ENCODE measurements around the gene NOD2. TPM values are rescaled to one million over a fixed set of nuclear protein-coding genes. Genes with fewer than 3 reads are reported as not detected.

The NOD2 gene
- total RNA-seq, 1 experiment from 2014 or later: not detected

GRCh38 chr16:50761267-50761666 is 67.9 kb downstream of the NOD2 start:
- ChIA-PET CTCF (no interaction called here), POLR2A (no interaction called here)

GRCh38 chr16:50762241-50762640 is 68.8 kb downstream of the NOD2 start:
- no peak overlapping the region for H3K4me3 ChIP-seq (ENCODE audit: low read depth in 2 of 2, low read length in 2 of 2)
- ATAC-seq (no peak), DNase-seq (ENCODE audit: low read depth, low spot score) (no peak)
- CTCF ChIA-PET: no interaction called here
- H3K27me3 ChIP-seq (ENCODE audit: control insufficient read depth, insufficient read depth, low read length): no peaks in the 10 kb centered on the region
- in situ Hi-C loops (cut with HindIII; ENCODE audit: low pct_unique_long_range_greater_than_20kb, low sequenced_read_pairs) (no loop called here), intact Hi-C loops (cut with micrococcal nuclease; ENCODE audit: unreplicated experiment) (no loop called here)
- no peaks in the 10 kb centered on the region for H3K36me3 ChIP-seq (ENCODE audit: control insufficient read depth, insufficient read depth, low read length)
- H3K4me1 ChIP-seq (ENCODE audit: control insufficient read depth, insufficient read depth, low read length): no peaks in the 10 kb centered on the region
- POLR2A ChIA-PET: no interaction called here
- no peak overlapping the region for H3K27ac ChIP-seq (ENCODE audit: low read length)
- BruUV-seq (replicated peaks): no TSS peak
- TF ChIP-seq SIN3A (IDR thresholded peaks at IDR 0.05; ENCODE audit: borderline replicate concordance, insufficient read depth, low read depth, low read length) (no peak), TCF7L2 (IDR thresholded peaks at IDR 0.05; ENCODE audit: low read depth, low read length) (no peak), CTCF (IDR thresholded peaks at IDR 0.05) (no peak), POLR2AphosphoS5 (IDR thresholded peaks at IDR 0.05; ENCODE audit: low read depth, low read length) (no peak), REST (IDR thresholded peaks at IDR 0.05; ENCODE audit: insufficient read depth in 1 of 2, low read depth in 2 of 2, low read length in 1 of 2) (no peak)
- H3K9me3 ChIP-seq (ENCODE audit: control insufficient read depth, insufficient read depth, low read depth, low read length): no peaks in the 10 kb centered on the region

More at GRCh38 chr16:50761267-50761666, 67.9 kb downstream of the NOD2 start:
- DNase-seq (ENCODE audit: low read depth, low spot score) (no peak), ATAC-seq (no peak)
- intact Hi-C loops (cut with micrococcal nuclease; ENCODE audit: unreplicated experiment): no loop called here
- Histone ChIP-seq H3K36me3 (ENCODE audit: control insufficient read depth, insufficient read depth, low read length) (no peaks in the 10 kb centered on the region), H3K27ac (ENCODE audit: low read length) (no peak overlapping the region), H3K4me1 (ENCODE audit: control insufficient read depth, insufficient read depth, low read length) (no peaks in the 10 kb centered on the region), H3K27me3 (ENCODE audit: control insufficient read depth, insufficient read depth, low read length) (no peaks in the 10 kb centered on the region), H3K4me3 (ENCODE audit: low read depth in 2 of 2, low read length in 2 of 2) (no peak overlapping the region), H3K9me3 (ENCODE audit: control insufficient read depth, insufficient read depth, low read depth, low read length) (no peaks in the 10 kb centered on the region)
- no peak for TF ChIP-seq CTCF (IDR thresholded peaks at IDR 0.05)
- no peak for TF ChIP-seq TCF7L2 (IDR thresholded peaks at IDR 0.05; ENCODE audit: low read depth, low read length)
- no peak for TF ChIP-seq SIN3A (IDR thresholded peaks at IDR 0.05; ENCODE audit: borderline replicate concordance, insufficient read depth, low read depth, low read length)
- TF ChIP-seq REST (IDR thresholded peaks at IDR 0.05; ENCODE audit: insufficient read depth in 1 of 2, low read depth in 2 of 2, low read length in 1 of 2): no peak
- TF ChIP-seq POLR2AphosphoS5 (IDR thresholded peaks at IDR 0.05; ENCODE audit: low read depth, low read length): no peak
- no TSS peak for BruUV-seq (replicated peaks)
- in situ Hi-C loops (cut with HindIII; ENCODE audit: low pct_unique_long_range_greater_than_20kb, low sequenced_read_pairs): no loop called here

Measured in Panc1 (cell line).